Stimulated activated CD8-positive, alpha-beta memory T cell treated with anti-CD3 and anti-CD28 coated beads, Interleukin-4, amount 100 ng/mL, for 1 hour (primary cell): ENCODE results near the gene MAP9.
"Not testable (repeated sequence)": the region's sequence is repeated elsewhere in the genome, so short reads cannot be mapped to it uniquely, and the experiment has no call there.

Experiments
- DNase-seq, 2 donors: peaks; one replicate each; pipeline ENCODE4 v3.0.0-alpha.2; 2020; ENCODE audit warnings: low read depth in 2 of 2, low spot score in 1 of 2

MAP9 gene

DNA sequence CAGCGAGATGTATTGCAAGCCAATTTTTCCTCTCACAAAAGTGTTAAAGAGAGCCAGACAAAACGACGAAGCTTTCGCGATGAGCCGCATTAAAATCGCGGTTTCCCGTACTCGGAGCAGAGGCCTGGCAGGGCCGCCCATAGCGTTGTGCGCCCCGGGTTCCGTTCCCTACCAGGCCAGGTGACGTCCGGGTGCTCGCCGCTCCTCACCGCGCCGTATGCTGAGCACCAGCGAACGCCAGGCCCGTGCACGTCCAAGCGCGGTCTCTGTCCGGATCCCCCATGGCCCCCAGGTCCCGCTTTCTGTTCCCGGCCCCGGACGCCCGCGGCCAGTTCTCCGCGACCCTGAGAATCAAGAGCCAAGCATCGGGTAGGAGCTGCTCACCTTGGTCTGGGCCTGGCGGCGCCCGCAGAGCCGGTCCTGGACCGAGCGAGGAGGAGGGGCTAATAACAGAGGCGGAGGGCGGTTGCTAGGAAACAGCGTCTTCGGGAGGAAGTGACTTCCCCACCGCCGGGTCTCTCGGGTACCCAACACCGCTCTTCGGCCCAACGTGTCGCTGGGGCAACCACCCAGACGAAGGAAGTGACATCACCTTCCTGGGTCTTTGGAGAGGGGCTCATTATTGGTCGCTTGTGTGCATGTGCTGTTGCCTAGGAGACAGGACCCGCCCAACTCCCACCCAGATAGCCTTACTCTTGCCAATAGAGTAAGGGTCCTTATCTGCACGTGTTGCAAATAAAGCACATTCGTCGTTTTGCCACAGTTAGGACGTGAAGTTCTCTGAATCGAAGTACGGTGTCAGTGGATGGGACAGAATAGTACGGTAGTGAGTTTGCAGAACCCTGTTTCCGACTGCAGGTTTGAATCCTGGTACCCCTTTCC is at the start of gene MAP9:
TSS of gene MAP9 (minus strand) at position 579 of the 882 bp plus-strand sequence. CDS start 1,115 bp downstream, outside the sequence.
- peak; percentile 72 to 78 for DNase-seq

GRCh38 chr4:155424778-155425177 is 48.0 kb upstream of the MAP9 start:
- DNase-seq, result not testable (repeated sequence)

GRCh38 chr4:155423671-155424070 is 46.9 kb upstream of the MAP9 start:
- no peak for DNase-seq

DNA sequence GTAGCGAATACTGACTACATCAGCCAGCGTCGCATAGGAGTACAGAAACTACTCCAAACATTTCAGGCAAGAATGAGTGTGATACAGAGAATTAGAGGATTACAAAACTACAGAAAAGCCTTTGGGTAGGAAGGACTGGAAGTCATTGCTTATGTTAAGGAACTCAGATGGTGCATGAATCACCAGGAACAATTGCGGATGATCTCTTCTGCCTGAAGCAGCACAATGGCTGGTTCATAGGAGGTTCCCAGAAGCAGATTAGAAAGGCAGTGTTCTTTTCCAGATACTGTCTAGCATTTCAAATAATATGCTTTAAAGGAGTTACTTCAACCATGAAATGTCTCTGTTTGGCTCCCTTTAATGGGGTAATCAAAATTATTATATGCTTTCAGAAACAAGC is 42.5 kb upstream of the MAP9 start:
- DNase-seq, result no peak

GRCh38 chr4:155415662-155416061 is 38.9 kb upstream of the MAP9 start:
- no peak for DNase-seq

- DNase-seq, result no peak
Measured at GRCh38 chr4:155413451-155413850, 36.7 kb upstream of the MAP9 start.

- DNase-seq, result no peak
Measured at GRCh38 chr4:155411546-155411945, 34.8 kb upstream of the MAP9 start.

GRCh38 chr4:155408796-155409195 is 32.0 kb upstream of the MAP9 start:
- DNase-seq, result no peak

GRCh38 chr4:155407480-155407879 is 30.7 kb upstream of the MAP9 start:
- DNase-seq, result no peak

- DNase-seq, result no peak
Measured at GRCh38 chr4:155405059-155405458, 28.3 kb upstream of the MAP9 start.

DNA sequence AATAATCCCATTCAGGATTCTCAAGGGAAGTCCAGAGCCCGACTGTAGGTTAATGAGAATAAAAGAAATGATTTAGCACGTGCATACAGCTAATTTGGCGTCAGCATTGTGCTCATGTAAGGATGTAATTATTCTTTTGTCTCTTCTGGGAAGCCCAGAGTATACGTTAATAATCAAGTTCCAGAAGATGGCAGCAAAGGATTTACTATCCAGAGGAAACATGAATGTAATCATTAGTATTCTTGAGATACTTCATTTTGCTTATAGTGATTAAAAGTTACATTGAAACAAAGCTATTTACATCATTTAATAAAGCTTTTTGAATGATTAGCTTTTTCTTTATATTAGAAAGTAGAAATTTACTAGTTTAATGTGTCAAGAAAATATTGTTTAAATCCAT is 27.1 kb upstream of the MAP9 start:
- no peak for DNase-seq

DNA sequence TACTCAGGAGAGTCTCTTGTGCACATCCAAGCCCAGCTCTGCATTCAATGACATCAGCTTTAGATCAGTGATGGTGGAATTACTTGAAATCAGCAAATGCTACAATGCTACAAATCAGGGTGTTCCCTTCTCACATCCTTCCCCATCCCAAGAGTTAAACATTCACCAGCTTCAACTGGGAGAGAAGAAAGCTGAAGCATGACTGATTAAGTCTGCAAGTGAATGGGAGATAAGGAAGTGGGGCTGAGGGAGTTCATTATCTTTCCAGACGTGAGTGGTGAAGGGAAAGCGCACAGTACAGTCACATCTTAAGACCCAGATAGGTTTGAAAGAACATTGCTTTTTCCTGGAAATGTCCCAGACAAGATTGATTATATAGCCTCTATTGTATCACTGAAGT is 26.2 kb upstream of the MAP9 start:
- DNase-seq, result no peak

DNA sequence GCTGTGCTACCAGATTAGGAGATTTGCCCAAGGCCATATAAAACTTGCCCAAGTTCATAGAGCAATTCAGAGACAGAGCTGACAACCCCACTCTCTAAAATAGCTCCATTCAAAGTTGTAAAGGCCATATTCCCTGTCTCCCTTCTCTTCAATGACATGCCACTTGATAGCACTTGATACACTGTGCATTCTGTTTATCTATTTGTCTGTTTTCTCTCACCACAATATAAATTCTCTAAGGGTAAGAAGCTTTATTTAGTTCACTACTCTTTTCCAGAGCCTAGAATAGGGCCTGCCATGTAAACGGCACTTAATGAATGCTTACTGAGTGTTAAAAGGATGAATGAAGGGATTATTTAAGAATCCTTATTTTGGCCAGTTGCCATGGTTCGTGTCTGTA is 24.1 kb upstream of the MAP9 start:
- no peak for DNase-seq

- no peak for DNase-seq
Measured at GRCh38 chr4:155399974-155400697, 23.4 kb upstream of the MAP9 start.

DNA sequence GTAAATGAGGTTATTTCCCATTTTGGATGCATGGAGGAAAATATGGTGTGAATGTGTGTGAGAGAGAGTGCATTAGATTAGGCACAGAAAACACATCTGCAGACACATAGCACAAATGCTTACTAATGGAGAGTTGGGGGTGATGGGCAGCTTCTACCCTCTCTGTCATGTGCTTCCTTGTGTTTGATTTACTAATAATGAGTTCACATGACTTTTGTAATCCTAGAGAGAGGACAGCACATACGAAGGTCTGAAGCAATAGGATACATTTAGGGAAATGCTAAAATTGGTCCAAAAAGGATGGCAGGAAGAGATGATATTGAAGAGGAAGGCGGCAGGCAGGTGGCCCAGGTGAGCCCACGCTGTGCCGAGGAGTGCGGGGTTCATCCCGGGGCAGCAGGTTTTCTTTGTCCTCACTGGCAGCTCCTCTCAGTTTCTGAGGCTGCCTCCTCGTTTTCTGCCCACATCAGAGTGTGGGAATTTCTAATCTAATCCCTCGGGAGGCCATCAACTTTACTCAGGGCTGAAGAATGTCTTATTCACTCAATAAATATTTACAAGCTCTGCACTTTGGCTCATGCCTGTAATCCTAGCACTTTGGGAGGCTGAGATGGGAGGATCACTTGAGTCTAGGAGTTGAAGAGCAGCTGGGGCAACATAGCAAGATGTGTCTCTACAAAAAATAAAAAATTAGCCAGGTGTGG is 15.9 kb upstream of the MAP9 start:
- DNase-seq, result no peak

DNA sequence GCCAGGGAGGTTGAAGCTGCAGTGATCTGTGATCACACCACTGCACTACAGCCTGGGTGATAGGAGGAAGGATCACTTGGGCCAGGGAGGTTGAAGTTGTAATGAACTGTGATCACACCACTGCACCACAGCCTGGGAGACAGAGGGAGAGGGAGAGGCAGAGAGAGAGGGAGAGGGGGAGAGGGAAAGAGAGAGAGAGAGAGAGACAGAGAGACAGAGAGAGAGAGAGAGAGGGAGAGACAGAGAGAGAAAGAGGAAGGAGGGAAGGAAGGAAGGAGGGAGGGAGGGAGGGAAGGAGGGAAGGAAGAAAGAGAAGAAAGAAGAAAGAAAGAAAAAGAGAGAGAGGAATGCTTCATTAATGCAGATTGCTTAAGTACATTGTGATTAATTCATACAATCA is 15.2 kb upstream of the MAP9 start:
- no peak for DNase-seq

GRCh38 chr4:155388162-155388561 is 11.4 kb upstream of the MAP9 start:
- DNase-seq, result no peak

DNA sequence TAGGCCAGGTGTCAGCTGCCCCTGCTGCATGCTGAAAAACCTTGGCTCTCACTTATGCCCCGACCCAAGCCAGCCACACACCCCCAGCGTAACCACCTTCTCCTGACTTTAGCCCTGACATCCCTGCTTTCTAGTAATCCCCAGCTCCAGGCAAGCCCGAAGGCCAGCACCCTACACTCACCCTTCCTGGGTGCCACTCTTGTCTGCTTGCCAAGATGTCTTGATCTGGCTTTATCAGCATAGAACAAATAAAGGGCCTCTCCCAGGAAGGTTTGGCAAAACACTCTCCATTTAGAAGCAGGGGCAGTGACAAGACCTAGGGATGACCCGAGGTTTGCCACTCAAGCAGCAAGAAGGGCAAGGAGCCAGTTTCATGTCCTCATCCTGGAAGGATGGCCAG is 6.8 kb upstream of the MAP9 start:
- no peak for DNase-seq

DNA sequence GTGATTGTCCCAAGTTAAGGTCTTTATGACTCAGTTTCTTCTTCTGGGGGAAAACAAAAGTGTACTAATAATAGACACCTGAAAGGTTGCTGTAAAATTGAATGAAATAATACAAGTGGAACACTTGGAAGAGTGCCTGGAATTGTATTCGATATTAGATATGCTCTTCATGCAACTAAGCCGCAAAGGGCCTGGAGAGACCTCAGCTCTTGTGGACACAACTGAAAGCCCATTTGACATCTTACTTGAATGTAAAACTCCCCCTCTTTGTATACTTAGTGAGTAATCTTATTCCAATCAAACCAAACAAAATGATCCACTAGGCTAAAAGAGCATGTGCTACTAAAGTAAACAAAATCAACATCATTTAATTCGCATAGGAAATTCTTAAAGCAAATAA is 511 bp upstream of the MAP9 start:
- no peak for DNase-seq

DNA sequence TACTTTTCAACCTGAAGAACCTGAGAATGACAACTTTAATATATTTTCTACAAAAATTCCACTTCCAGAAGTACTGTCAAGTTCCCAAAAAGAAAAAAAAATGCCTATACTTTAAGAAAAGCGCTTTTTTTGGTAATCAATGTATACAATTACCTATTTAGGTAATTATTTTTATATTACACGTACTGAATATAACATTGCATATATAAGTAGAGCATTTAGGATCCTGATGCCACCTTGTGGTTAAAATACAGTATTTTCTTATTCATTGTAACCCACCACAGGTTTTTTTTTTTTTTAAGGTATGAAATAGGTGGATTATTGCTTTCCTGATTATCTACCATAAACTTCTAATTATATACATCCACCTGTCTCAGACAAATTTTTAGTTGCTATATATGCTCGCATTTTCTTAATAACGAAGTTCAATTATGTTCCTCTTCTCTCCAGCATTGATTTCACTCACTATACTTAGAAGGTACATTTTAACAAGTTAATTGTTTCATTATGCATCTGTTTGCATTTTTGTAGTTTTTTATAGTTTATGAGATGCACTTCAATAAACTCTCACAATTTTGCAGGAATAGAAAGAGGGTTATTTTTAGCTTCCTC is 5.2 kb downstream of the MAP9 start:
- no peak for DNase-seq

- no peak for DNase-seq
Measured at GRCh38 chr4:155367608-155368007, 9.2 kb downstream of the MAP9 start.
